ENCODE data around the gene ELP1.

GRCh38 chr9:108933718-108934322, at the start of gene ELP1:
- TF ChIP-seq KDM1A (IDR thresholded peaks at IDR 0.05; ENCODE audit: low read depth) (no peak), ZFP36 (IDR thresholded peaks at IDR 0.05; ENCODE audit: borderline replicate concordance, partially characterized antibody) (no peak), CTCF (IDR thresholded peaks at IDR 0.05) (peak; percentile 35), CHD2 (IDR thresholded peaks at IDR 0.05; ENCODE audit: low read length, partially characterized antibody) (no peak)
